NCI-H526 (cell line): Measurements from ENCODE around the gene PICK1.
"Not testable (repeated sequence)": the region's sequence is repeated elsewhere in the genome, so short reads cannot be mapped to it uniquely, and the experiment has no call there.

ENCODE experiments used
- DNase-seq, 2 experiments: peaks; one replicate each; lab custom pipeline; 2025; lab: John Stamatoyannopoulos, UW

The PICK1 gene

GRCh38 chr22:38114484-38115398 is 57.5 kb downstream of the PICK1 start:
- DNase-seq = peak; percentile 48 to 88

GRCh38 chr22:38115423-38116205 is 58.4 kb downstream of the PICK1 start:
- no peak for DNase-seq

DNA sequence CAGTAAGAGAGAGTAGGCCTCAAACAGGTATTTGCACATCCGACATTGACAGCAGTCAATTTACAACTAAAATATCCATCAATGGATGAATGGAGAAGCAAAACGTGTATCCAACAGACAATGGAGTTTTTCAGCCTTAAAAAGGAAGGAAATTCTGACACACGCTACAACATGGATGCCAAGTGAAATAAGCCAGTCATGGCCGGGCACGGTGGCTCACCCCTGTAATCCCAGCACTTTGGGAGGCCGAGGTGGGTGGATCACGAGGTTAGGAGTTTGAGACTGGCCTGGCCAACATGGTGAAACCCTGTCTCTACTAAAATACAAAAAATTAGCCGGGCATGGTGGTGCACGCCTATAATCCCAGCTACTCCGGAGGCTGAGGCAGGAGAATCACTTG is 60.4 kb downstream of the PICK1 start:
- DNase-seq = not testable (repeated sequence)

DNA sequence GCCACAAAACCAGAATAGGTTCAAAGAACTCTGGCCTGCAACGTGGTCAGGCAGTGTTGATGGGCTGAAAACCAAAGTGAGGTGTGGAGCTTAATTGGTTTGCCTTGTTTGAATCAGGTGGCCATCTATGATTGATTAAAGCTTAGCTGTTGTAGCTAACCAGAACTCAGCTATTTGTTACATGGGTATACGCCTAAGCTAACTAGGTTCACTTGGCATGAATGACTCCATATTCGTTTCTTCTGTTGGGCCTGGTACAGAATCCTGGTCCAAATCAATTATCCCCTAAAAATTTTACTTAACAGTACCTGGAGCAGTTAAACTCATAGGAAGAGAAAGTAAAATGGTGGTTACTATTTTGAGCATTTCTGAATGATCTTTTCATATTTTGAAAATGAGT is 61.0 kb downstream of the PICK1 start:
- no peak for DNase-seq

DNA sequence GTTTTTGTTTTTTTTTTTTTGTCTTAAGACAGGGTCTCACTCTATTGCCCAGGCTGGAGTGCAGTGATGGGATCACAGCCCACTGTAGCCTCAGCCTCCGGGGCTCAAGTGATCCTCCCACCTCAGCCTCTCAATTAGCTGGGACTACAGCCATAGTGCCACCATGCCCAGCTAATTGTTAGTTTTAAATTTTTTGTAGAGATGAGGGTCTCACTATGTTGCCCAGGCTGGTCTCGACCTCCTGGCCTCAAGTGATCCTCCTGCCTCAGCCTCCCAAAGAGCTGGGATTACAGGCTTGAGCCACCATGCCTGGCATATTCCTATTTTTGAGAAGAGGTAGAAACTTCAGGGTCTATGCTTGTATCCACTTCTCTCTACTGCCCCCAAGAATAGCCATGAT is 61.5 kb downstream of the PICK1 start:
- DNase-seq = not testable (repeated sequence)

DNA sequence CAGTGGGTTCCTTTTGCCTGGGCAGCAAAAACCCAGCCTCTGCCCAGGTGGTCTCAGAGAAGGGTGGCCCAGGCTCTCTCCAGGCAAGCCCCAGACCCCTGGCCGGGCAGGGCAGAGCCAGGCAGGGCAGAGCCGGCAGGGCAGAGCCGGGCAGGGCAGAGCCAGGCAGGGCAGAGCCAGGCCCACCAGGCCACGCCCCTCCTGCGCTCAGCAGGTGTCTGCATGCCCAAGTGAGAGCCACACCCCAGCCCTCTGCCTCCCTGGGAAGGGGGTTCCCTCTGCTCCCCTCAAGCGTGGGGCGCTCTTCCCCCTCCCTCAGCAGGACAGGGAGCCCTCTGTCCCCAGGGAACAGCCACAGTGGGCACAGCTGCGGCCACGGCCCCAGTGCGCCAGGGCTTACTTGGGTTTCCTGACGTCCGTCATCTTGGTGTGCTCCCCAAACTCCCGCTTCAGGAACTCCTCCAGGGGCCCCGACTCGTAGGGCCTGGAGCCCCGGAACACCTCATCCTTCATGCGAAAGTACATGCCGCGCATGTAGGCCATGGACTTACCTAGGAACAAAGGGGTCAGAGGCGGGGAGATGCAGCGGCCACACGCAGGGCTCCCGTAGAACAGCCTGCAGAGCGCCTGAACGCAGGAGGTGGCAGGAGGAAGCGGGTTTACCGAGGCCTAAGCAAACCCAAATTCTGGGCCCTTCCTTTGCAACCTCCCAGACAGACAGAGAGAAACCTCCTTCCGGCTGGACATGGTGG is 63.3 kb downstream of the PICK1 start:
- DNase-seq = no peak

- peak in 1 of 2 experiments; percentile 34 for DNase-seq
Observed at GRCh38 chr22:38122616-38123015, 65.4 kb downstream of the PICK1 start.

GRCh38 chr22:38124236-38124974 is 67.2 kb downstream of the PICK1 start:
- DNase-seq = no peak

DNA sequence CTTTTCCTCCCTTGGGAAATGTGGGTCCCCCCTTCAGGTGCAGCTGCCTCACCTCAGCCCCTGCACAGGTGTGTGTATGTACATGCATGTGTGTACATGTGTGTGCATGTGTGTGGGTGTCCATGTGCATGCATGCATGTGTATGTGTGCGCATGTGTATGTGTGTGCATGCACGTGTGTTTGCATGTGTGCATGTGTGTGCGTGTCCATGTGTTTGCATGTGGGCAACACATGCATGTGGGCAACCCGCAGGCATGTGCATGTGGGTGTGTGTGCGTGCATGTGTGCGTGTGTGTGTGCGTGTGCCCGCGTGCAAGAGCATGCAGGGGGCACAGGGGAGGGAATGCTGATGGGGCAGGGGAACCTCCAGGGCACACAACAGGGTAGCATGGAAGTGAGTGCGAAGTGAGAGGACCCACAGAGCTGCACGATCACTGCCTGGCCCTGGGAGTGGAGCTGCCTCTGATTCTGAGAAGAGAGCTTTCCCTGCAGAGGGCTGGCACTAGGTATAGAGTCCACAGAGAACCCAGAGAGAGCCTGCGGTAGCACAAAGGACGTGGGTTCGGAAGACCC is 67.9 kb downstream of the PICK1 start:
- DNase-seq = no peak
